GM19035 (cell line): ENCODE data around the gene ROBO3.

Source experiments
- ATAC-seq: cut with Tn5 transposase; IDR thresholded peaks from one replicate; pipeline ENCODE4 v1.9.1; 2021; ENCODE audit not compliant: unreplicated experiment

ROBO3 gene, protein sequence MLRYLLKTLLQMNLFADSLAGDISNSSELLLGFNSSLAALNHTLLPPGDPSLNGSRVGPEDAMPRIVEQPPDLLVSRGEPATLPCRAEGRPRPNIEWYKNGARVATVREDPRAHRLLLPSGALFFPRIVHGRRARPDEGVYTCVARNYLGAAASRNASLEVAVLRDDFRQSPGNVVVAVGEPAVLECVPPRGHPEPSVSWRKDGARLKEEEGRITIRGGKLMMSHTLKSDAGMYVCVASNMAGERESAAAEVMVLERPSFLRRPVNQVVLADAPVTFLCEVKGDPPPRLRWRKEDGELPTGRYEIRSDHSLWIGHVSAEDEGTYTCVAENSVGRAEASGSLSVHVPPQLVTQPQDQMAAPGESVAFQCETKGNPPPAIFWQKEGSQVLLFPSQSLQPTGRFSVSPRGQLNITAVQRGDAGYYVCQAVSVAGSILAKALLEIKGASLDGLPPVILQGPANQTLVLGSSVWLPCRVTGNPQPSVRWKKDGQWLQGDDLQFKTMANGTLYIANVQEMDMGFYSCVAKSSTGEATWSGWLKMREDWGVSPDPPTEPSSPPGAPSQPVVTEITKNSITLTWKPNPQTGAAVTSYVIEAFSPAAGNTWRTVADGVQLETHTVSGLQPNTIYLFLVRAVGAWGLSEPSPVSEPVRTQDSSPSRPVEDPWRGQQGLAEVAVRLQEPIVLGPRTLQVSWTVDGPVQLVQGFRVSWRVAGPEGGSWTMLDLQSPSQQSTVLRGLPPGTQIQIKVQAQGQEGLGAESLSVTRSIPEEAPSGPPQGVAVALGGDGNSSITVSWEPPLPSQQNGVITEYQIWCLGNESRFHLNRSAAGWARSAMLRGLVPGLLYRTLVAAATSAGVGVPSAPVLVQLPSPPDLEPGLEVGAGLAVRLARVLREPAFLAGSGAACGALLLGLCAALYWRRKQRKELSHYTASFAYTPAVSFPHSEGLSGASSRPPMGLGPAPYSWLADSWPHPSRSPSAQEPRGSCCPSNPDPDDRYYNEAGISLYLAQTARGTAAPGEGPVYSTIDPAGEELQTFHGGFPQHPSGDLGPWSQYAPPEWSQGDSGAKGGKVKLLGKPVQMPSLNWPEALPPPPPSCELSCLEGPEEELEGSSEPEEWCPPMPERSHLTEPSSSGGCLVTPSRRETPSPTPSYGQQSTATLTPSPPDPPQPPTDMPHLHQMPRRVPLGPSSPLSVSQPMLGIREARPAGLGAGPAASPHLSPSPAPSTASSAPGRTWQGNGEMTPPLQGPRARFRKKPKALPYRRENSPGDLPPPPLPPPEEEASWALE (N-terminal part only)

DNA sequence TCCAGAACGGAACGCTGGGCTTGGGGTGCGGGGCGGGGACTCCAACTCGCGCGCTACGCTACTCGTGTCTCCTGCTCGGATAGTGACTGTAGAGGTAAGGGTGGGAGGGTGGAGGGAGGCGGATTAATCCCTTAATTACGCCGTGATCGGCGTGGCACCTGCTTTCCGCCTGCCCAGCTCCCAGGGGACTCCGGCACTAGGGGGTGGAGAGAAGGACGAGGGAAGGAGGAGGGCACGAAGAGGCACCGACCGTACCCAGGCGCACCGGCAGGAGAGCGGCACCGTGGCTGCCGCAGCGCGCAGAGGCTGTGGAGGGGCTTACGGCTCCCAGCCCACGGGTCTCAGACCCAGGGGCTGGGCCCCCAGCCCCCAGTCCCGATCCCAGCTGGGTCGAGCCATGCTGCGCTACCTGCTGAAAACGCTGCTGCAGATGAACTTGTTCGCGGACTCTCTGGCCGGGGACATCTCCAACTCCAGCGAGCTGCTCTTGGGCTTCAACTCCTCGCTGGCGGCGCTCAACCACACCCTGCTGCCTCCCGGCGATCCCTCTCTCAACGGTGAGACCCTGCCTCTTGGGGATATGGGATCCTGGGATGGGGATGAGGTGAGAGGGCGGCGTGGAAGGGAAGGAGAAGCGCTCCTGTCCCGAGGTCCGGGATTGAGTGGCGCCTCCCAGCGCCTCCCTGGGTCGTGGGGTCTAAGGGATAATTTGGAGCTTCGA, at the start of gene ROBO3:
Gene ROBO3 (plus strand): TSS at position 252 of the 721 bp plus-strand sequence. CDS start 146 bp downstream, at position 398.
- ATAC-seq = no peak

DNA sequence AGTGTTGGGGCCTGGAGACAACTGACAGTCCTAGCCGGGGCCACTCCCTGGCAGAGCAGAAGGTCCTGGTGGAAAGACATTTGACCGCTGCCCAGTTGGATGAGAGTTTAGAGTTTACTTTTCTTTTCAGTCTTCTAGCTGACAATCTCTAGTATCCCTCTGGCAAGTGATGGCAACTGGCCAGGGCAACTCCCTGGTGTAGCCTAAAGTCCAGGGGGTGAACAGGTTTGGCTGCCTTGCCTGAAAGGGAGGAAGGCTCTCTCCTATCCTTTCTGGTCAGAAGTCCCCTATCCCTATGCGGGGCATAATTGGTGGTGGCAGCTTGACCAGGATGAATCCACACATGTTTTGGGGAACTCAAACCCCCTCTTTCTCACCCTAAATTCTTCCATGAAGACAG, 48.2 kb upstream of the ROBO3 start:
- no peak for ATAC-seq

- no peak for ATAC-seq
Observed at GRCh38 chr11:124821995-124822730, 43.1 kb upstream of the ROBO3 start.

DNA sequence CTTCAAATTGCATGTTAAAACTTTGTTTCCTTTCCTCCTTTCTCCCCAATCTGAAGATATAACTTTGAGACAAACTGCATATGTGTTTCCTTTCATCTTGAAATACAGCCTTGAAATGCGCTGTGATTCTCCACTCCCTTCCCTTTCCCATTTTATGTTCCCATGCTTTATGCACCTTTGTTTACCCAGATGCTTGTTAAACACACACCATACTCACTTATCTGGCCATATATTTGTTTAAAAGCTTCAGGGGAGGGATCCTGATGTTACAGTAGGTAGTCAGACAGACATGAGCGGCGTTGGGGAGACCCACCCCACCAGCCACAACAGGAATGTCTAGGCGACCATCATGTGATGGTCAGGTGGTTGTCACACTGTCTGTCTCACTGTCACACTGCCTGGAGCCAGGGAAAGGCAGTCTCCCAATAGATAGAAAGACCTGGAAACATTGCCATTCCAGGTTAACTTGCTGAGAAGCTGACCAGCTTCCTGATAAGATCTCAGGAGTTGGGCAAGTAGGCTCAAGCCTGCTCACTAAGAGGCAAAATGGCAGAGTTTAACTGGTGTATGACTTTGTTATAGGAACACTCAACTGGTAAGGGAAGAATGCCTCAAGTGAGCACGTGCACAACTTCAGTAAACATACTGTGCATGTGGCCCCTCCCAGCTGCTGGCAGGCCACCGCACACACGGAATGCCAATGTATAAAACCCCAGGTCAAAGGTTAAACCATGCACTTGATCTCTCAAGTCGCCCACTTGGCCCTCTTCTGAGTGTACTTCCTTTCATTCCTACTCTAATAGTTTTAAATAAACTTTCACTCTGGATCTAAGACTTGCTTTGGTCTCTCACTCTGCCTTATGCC, 41.5 kb upstream of the ROBO3 start:
- ATAC-seq = no peak

GRCh38 chr11:124825876-124826275, 39.4 kb upstream of the ROBO3 start:
- ATAC-seq = no peak

GRCh38 chr11:124829986-124830385, 35.2 kb upstream of the ROBO3 start:
- ATAC-seq = no peak

- ATAC-seq = no peak
Observed at GRCh38 chr11:124830749-124831148, 34.5 kb upstream of the ROBO3 start.

GRCh38 chr11:124831897-124832296, 33.3 kb upstream of the ROBO3 start:
- ATAC-seq = no peak

DNA sequence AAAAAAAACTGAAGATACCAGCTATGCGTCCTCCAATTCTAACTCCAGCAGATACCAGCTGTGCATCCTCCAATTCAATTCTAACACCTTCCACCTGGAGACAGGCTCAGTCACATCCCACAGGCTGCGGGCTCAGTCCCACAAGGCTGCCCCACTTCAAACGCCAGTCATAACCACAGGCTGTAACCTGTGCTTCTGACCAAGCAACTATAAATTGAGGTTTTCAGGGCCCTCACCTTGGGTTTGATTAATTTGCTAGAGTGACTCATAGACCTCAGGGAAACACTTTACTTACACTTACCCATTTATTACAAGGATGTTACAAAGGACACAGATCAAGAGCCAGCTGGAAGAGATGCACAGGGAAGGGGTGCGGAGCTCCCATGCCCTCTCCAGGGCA, 32.7 kb upstream of the ROBO3 start:
- no peak for ATAC-seq

DNA sequence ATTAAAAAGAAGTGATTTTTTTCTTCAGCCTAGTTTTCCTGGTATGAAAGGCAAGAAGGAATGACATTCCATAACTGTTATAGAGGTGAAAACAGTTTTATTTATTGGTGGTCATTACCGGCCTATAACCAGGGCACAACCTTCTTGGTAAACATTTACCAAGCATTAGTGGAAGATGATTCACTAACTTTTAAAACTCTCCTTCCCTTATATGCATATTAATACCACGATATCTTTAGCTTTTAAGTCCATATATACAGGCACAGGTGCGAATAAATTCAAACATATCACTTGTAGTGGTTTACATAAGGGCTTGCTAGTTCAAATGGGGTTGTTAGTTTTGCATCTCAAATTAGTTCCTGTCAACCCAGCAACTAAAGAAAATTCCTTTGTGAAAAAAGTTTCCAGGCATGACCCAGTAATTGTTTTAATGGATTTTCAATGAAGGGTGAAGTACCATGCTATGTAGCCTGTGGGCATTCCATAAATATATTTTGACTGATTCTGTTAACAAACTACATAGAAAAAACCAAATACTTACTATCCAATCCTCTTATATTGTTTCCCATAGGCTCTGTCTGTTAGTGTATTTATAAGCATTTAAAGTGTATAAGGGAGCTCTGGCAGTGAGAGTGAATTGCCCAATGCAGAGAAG, 30.6 kb upstream of the ROBO3 start:
- ATAC-seq = no peak

- ATAC-seq = no peak
Observed at GRCh38 chr11:124835918-124836317, 29.3 kb upstream of the ROBO3 start.

GRCh38 chr11:124837491-124837856, 27.8 kb upstream of the ROBO3 start:
- no peak for ATAC-seq

DNA sequence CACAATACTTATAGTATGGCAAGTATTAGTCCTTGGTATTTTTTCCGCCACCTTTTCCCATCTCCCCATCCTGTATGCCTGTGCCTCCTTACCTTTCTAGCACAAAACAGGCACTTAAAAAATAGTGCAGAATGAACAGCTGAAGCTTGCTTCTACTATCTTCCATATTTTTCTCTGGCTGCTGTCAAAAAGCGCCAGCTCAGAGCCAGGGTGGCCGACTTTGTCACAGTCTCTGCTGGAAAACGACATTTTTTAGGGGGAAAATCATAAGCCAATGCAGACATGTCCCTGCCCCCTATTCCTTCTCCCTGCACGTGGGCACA, 26.5 kb upstream of the ROBO3 start:
- no peak for ATAC-seq

DNA sequence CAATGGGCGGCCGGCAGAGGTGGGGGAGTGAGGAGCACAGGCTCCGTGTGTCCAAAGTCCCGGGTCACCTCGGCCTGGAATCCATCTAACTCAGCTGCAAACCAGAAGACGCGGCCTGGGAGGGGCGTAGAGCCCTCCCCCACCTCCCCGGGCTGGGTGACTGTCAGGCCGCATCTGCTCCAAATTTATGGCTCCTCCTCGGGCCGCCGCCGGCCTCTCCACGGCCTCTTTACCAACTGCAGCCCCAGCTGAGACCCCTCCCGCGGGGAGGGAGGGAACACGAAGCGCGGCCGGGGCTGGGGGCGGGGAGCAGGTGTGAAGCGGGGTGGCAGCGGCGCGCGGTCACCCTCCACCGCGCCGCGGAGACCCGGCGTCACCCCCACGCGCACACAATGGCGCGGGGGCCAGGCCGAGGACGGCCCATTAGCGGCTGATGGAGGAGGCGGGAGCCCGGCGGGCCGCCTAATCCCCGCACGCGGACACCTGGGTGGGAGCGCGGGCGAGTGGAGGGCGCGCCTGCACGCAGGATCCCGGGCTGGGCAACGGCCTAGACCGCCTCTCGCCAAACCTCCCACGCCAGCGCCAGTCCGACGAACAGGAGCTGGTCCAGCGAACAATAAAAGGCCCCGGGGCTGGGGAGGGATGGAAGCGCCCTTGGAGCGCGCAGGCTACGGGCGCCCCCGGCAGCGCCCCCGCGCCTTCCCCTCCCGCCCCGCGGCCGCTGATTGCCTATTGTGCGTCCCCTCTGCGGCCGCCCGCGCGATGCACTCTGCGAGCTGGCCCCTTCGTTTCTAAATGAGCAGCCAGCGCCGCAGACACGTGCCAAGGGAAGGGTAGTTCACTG, 25.9 kb upstream of the ROBO3 start:
- ATAC-seq = no peak

DNA sequence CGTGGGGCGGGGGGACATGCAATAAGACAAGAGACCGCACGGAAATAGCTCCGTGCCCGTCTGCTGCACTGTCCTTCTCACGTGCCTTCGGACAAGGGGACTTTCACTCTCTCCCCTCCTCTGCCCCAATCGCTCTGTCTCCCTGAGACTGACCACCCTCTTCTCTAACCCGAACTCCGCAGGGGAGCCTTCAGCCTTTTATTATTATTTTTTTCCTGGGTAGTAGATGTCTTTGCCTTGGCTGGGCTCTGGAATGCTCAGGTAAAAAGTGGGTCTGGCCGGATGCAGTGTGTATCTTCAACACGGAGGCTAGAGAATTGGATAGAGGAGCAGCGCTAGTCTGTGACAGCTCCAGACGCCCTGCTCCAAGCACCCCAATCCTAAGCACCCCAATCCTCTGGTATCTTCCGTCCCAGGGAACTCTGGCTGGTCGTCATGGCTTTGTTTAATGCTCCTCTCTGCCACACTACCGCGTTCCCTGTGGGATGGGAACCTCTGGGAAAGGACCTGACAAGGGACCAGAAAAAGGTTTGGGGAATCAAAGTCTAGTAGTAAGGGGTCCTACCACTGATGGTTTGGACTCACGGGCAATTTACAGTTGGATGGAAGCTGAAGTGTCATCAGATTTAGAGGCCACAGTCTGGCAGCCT, 25.1 kb upstream of the ROBO3 start:
- no peak for ATAC-seq

GRCh38 chr11:124840666-124841065, 24.6 kb upstream of the ROBO3 start:
- no peak for ATAC-seq

GRCh38 chr11:124841201-124841600, 24.0 kb upstream of the ROBO3 start:
- ATAC-seq = no peak
